ENCODE measurements around the gene RAB1A. TPM values are rescaled to one million over a fixed set of nuclear protein-coding genes. Genes with fewer than 3 reads are reported as not detected.

The RAB1A gene
- total and polyA plus RNA-seq, 2 experiments from 2014 or later: 94.8 to 172 TPM

DNA sequence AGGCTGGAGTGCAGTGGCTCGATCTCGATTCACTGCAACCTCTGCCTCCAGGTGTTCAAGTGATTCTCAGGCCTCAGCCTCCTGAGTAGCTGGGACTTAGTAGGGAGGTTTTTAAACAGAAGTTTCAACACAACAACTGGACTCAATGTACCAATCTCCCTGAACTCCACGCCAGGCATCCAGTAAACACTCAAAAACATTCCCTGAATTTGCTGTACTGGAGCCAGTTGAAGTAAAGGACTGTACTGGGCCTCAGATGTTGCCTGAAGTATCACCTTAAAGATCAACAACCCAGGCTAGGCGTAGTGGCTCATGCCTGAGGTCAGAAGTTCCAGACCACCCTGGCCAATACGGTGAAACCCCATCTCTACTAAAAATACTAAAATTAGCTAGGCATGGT, 22.4 kb downstream of the RAB1A start:
- Mint-ChIP-seq H3K4me3 (no peak overlapping the region), H3K36me3 (ENCODE audit: low read depth) (peaks cover 9% of the 10 kb centered on the region; the same call in 2 of the 3 replicates), H3K4me1 (no peaks in the 10 kb centered on the region), H3K27me3 (ENCODE audit: insufficient read depth, low read depth, poor library complexity) (peaks cover 3% of the 10 kb centered on the region), H3K9me3 (no peaks in the 10 kb centered on the region; the same call in 2 of the 3 replicates), H3K27ac (no peak overlapping the region)
- no peak overlapping the region for H2AFZ ChIP-seq
- H3K4me3 ChIP-seq: no peak overlapping the region
- peaks cover 96% of the 10 kb centered on the region for H3K79me2 ChIP-seq (replicated peaks; ENCODE audit: insufficient read depth)
- H3K9me2 ChIP-seq (ENCODE audit: insufficient read depth): no peaks in the 10 kb centered on the region
- no peaks in the 10 kb centered on the region for H3K27me3 ChIP-seq (ENCODE audit: insufficient read depth)
- H4K20me1 ChIP-seq (replicated peaks; ENCODE audit: insufficient read depth): peaks cover 30% of the 10 kb centered on the region
- no peak overlapping the region for H3K4me2 ChIP-seq
- TF ChIP-seq CREB1 (CRISPR knock-in tag; IDR thresholded peaks at IDR 0.05; ENCODE audit: low read depth): no peak
- TF ChIP-seq, protein P1, sequence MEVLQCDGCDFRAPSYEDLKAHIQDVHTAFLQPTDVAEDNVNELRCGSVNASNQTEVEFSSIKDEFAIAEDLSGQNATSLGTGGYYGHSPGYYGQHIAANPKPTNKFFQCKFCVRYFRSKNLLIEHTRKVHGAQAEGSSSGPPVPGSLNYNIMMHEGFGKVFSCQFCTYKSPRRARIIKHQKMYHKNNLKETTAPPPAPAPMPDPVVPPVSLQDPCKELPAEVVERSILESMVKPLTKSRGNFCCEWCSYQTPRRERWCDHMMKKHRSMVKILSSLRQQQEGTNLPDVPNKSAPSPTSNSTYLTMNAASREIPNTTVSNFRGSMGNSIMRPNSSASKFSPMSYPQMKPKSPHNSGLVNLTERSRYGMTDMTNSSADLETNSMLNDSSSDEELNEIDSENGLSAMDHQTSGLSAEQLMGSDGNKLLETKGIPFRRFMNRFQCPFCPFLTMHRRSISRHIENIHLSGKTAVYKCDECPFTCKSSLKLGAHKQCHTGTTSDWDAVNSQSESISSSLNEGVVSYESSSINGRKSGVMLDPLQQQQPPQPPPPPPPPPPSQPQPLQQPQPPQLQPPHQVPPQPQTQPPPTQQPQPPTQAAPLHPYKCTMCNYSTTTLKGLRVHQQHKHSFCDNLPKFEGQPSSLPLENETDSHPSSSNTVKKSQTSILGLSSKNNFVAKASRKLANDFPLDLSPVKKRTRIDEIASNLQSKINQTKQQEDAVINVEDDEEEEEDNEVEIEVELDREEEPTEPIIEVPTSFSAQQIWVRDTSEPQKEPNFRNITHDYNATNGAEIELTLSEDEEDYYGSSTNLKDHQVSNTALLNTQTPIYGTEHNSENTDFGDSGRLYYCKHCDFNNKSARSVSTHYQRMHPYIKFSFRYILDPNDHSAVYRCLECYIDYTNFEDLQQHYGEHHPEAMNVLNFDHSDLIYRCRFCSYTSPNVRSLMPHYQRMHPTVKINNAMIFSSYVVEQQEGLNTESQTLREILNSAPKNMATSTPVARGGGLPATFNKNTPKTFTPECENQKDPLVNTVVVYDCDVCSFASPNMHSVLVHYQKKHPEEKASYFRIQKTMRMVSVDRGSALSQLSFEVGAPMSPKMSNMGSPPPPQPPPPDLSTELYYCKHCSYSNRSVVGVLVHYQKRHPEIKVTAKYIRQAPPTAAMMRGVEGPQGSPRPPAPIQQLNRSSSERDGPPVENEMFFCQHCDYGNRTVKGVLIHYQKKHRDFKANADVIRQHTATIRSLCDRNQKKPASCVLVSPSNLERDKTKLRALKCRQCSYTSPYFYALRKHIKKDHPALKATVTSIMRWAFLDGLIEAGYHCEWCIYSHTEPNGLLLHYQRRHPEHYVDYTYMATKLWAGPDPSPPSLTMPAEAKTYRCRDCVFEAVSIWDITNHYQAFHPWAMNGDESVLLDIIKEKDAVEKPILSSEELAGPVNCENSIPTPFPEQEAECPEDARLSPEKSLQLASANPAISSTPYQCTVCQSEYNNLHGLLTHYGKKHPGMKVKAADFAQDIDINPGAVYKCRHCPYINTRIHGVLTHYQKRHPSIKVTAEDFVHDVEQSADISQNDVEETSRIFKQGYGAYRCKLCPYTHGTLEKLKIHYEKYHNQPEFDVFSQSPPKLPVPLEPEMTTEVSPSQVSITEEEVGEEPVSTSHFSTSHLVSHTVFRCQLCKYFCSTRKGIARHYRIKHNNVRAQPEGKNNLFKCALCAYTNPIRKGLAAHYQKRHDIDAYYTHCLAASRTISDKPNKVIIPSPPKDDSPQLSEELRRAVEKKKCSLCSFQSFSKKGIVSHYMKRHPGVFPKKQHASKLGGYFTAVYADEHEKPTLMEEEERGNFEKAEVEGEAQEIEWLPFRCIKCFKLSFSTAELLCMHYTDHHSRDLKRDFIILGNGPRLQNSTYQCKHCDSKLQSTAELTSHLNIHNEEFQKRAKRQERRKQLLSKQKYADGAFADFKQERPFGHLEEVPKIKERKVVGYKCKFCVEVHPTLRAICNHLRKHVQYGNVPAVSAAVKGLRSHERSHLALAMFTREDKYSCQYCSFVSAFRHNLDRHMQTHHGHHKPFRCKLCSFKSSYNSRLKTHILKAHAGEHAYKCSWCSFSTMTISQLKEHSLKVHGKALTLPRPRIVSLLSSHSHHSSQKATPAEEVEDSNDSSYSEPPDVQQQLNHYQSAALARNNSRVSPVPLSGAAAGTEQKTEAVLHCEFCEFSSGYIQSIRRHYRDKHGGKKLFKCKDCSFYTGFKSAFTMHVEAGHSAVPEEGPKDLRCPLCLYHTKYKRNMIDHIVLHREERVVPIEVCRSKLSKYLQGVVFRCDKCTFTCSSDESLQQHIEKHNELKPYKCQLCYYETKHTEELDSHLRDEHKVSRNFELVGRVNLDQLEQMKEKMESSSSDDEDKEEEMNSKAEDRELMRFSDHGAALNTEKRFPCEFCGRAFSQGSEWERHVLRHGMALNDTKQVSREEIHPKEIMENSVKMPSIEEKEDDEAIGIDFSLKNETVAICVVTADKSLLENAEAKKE (CRISPR knock-in tag; IDR thresholded peaks at IDR 0.05): no peak
- TF ChIP-seq EZH2phosphoT487 (IDR thresholded peaks at IDR 0.05; ENCODE audit: unreplicated experiment): no peak
- TF ChIP-seq, protein P2, sequence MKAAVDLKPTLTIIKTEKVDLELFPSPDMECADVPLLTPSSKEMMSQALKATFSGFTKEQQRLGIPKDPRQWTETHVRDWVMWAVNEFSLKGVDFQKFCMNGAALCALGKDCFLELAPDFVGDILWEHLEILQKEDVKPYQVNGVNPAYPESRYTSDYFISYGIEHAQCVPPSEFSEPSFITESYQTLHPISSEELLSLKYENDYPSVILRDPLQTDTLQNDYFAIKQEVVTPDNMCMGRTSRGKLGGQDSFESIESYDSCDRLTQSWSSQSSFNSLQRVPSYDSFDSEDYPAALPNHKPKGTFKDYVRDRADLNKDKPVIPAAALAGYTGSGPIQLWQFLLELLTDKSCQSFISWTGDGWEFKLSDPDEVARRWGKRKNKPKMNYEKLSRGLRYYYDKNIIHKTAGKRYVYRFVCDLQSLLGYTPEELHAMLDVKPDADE (IDR thresholded peaks at IDR 0.05): no peak
- TF ChIP-seq NANOG (IDR thresholded peaks at IDR 0.05; ENCODE audit: borderline replicate concordance): no peak
- TF ChIP-seq ZNF114 (CRISPR knock-in tag; IDR thresholded peaks at IDR 0.05): no peak
- ATAC-seq: no peak
- DNase-seq (ENCODE audit: low spot score): no peak
- H3F3A ChIP-seq (replicated peaks; ENCODE audit: low read depth): no peaks in the 10 kb centered on the region
- H3K36me3 ChIP-seq (ENCODE audit: insufficient read depth): 0 out of 2 replicates have a peak, but pooled peaks cover 7% of the 10 kb centered on the region
- H3K4me1 ChIP-seq (ENCODE audit: insufficient read depth): no peaks in the 10 kb centered on the region
- no peak overlapping the region for H3K27ac ChIP-seq (ENCODE audit: low read depth)

Measured in GM23338 (cell line).